NCI-H1092 (cell line): ENCODE data around the gene SORCS1.
"Not testable (repeated sequence)": the region's sequence is repeated elsewhere in the genome, so short reads cannot be mapped to it uniquely, and the experiment has no call there.

Experiments used
- DNase-seq: peaks from one replicate; lab custom pipeline; 2025; lab: John Stamatoyannopoulos, UW

SORCS1 gene

DNA sequence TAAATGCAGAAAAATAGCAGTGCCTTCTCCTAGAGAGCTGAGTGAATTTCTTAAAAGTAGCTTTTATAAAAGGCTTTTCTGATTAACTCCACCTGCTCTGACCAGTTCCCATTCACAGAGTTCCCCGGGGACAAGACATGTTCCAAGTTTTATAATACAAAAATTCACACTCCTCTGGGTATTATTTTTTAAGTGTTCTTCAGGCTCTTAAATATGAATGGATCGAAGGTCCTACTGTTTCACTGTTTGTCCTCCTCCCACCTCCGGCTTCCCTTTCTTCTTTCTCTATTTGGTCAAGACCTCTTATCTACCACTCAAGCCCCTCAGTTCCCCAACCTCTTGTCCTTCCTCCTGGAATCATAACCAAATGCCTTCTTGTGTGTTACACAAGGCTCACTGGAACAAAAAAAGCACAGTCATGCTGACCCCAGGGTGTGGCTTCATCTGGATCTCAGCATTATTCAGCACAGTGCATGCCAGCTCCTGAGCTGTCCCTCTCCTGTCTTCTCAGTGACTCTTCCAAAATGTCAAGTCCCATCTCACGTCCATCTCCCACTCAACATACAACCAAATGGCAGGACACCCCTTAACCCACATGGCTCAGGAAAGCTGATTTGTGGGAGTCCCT, 222.4 kb downstream of the SORCS1 start:
- DNase-seq = no peak

DNA sequence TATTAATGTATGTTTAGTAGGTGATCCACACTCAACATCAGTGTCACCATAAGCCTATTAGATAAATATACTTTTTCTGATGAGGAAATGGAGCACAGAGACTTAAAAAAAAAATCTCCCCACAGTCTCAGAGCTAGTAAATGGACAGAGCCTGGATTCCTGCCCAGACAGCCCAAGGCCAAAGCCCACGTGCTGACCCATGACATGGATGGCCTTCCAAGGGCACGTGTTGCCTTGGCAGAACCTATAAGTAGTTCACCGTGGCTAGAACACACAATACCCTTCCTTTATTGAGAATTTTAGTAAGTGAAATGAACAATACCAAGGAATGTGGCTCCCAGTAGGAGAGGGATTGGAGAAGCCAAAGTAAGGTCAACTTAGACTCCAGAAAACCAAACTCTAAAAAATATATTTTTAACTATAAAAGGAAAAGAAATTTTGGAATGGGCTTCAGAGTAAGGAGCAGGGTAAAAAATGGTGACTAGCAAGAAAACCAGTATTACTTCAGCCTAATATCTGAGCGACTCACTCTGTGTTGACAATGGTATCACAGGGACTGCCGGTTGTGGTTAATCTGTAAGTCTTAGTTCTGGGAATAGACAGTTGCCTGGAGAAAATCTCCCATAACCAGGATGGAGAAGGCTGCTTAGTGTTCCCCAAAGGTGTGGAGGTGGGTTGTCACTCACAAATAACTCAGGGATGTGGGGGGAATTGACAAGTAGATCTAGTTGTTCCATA, 223.0 kb downstream of the SORCS1 start:
- DNase-seq = no peak

DNA sequence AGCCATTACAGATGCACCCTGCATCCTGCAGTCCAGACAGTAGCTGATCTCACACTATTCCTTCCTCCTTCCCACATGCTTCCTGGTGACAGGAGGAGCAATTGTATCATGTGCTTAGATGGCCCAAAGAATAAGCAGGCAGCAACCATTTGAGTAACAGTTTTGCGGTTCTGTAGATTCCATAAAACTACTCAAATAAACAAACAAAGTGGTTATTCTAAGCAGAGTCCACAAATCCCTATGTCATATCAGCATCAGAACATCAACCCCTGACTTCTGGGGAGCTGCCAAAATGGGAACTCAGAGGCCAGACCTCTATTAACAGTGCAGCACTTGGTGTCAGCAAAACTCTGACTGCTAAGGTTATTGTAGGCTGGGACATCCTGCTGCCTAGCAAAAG, 226.0 kb downstream of the SORCS1 start:
- no peak for DNase-seq

DNA sequence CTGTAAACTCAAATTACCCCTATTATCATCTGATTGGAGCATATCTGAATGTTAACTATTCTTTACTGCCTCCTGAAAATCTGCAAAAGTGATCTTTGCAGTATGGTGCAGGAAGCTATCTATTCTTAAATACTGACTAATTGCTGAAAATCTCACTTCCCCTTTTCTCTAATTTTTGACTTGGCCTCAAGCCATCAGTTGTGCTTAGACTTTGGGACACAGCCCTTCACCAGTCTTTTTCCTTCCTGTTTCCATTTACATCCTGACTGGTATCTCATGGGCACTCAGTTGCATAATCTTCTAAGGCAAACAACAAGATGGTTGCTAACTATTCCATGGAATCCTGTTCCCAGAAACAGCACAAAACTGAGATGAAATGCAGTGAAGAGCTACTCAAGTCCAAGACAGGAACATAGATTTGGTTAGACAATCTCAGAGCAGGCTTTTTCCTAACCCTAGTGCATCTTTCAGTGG, 228.5 kb downstream of the SORCS1 start:
- DNase-seq = no peak

DNA sequence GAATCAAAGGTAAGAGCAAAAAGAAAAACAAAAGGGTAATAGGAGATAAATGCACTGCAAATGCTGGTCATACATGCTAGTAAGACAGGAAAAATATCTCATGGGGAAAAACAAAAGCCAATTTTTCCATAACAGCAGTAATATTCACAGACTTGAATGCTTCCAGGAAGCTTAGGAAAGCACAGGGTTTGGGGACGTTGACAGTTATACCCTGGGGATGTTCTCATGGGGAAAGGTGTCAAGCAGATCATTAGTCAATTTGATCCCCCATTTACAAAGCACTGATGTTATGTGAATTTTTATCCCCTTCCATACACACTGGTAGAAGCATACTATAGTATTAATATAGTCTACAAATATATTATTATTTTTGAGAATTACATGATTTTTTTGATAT, 232.7 kb downstream of the SORCS1 start:
- no peak for DNase-seq

DNA sequence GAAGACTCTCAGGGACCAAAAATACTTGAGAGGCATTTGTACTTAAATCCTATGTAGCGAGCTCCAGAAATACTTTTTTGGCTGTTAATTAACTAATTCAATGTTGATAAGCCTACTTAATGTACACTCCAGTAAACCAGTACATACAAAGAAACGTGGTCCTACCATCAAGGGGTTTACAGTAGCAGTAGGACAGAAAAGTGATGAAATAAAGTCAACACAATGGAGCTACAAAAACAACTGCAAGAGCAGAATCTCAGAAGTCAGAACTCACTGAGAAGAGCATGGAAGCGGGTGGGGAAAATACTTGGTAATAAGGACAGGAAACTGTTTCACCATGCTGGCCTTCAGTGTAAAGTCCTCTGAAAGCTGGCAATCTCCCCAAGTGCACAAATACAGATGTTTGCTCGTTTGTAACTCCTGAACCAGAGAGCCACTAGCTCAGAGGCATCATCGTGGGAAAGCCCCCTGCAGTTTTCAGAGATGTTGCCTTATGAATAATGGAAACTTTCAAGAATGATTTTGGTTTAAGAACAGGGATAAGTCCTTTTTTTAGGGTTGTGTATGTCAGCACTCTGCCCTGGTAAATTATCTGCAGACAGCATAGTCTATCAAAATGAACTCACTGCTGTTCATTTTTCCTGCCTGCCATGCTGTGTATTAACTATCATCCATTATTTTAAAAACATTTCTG, 233.2 kb downstream of the SORCS1 start:
- no peak for DNase-seq

- DNase-seq = no peak
Measured at GRCh38 chr10:106930751-106931150, 233.8 kb downstream of the SORCS1 start.

- no peak for DNase-seq
Measured at GRCh38 chr10:106929291-106929895, 235.1 kb downstream of the SORCS1 start.

- DNase-seq = not testable (repeated sequence)
Measured at GRCh38 chr10:106928151-106928550, 236.4 kb downstream of the SORCS1 start.

DNA sequence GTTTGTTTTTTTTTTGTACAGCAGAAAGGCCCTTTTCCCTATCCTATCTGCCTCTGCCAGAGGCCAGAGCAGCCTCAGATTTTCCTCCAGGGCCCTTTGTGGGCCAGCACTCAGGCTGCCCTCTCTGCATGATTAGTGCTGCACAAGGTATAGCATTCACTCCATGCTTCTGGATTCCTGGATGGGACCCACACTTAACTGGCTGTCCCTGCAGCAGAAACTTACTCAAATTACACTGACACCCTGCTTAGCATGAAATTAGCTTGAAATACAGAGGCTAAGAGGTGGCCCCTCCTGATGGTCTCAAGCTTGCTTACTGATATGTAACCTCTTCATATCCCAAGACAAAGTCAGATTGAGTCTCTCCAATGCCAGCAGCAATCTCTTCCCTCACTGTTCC, 239.3 kb downstream of the SORCS1 start:
- no peak for DNase-seq

GRCh38 chr10:106920538-106920937, 244.0 kb downstream of the SORCS1 start:
- DNase-seq = no peak

GRCh38 chr10:106919871-106920282, 244.6 kb downstream of the SORCS1 start:
- DNase-seq = no peak

DNA sequence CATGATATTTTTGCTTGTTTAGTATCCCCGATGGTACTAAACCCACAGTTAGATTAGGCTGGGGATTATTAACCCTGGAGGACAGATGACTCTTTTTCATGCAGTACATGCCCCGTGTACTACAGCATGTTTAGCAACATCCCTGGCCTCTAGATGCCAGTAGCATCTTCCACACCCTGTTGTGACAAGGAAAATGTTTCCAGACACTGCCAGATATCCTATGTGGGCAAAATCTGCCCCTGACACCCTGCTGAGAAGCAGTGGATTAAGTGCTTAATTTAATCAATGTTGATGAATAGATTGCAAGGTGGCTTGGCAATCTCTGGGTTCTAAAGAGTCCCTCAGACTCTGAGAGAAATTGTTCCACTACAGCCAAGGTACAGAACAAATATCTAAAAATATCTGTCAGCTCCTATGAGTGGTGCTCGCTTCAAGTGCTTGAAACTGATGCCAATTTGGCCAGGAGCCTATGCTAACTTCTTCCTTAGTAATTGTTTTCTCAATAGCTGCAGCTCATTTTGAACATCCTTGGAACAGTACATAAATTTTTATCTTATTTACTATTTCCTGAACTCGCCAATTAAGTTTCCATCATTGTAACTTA, 247.0 kb downstream of the SORCS1 start:
- DNase-seq = no peak

DNA sequence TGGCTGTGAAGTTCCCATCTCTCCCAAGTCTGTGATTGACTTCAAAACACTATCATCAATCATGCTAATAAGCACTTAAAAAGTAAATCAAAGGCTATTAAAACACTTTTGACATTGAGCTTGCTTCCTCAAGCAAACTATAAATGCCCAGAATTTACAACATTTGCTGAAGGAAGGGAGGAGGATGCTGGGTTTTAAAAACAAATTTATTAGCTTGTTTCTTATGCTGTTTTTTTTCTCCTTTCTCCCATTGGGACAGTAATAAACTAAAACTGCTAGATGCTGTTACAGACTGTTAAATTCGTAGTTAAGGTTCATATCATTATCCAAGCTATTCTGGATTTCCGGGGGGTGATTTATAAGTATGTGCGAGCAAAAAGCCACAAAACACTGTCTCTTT, 250.5 kb downstream of the SORCS1 start:
- no peak for DNase-seq

DNA sequence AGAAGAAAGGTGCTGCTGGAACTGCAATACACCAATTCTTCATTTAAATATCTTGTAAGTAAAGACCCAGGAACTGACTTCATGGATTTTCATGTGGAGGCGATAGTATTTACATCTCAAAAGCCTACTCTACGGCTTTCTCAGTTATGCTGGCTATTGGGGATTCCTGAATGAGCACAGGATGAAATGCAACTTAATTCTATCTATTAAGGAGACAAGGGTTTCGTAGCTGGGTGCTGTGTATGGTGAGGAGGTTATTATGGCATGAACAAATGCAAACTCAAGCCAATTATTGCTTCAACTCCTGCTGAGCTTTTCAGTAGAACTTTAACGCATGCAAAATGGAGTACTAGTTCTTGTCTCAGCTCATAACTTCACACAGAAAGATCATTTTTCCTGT, 251.2 kb downstream of the SORCS1 start:
- DNase-seq = no peak

- DNase-seq = no peak
Measured at GRCh38 chr10:106911096-106911495, 253.4 kb downstream of the SORCS1 start.

DNA sequence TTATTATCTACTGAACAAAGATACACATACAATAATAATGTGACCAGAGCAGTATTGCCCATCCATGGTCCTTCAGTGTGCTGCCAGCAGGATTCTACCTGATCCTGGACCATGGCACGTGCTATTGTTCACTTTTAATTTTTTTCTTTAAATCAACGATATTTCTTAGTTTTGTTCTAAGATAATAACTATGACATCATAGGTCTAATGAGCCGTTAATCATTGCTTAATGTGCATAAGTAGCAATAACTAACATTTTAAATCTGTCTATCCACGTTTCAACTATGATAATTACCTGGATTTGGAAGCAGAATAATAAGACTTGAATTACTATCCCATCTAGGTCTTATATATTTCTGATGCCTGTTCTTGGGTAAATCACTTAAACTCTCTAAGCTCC, 253.8 kb downstream of the SORCS1 start:
- no peak for DNase-seq

GRCh38 chr10:106908225-106908624, 256.3 kb downstream of the SORCS1 start:
- DNase-seq = no peak

DNA sequence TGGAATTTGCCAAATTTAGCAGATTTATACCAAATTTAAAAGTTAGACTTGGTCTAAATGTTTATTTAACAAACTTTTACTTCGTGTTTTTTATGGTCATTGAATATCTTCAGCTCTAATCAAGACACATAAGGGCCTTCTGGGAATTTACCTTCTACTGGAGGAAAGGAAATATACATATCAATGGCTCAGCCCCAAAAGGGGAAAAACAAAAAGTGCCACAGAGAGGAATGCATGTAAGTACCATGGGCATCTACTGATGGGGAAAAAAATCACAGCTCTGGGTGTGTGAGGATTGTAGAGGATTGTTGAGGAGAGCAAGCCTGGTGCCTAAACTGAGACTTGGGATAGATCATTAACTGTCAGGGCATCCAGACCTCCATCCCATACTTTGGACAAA, 260.3 kb downstream of the SORCS1 start:
- DNase-seq = no peak

GRCh38 chr10:106903180-106903579, 261.3 kb downstream of the SORCS1 start:
- no peak for DNase-seq

- DNase-seq = no peak
Measured at GRCh38 chr10:106900016-106900652, 264.4 kb downstream of the SORCS1 start.

DNA sequence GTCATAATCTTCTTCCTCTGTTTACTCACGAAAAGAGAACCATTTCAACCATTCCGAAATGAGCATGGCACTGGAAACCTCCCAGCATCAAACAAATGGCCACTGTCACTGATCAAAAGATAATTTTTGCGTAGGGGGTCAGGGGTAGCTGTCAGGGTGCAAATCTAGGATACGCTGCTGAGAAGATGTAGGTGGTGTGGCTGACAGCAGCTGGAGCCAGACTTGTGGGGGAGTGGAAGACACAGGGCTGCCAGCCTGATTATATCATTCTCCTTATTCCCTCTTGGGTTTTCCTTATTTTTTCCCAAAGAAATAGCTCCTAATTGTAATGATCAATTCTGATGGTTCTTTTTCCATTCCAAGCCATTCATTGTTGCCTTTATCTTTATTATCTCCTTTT, 266.1 kb downstream of the SORCS1 start:
- no peak for DNase-seq
